ENCODE data around the gene ARHGAP15.

DNA sequence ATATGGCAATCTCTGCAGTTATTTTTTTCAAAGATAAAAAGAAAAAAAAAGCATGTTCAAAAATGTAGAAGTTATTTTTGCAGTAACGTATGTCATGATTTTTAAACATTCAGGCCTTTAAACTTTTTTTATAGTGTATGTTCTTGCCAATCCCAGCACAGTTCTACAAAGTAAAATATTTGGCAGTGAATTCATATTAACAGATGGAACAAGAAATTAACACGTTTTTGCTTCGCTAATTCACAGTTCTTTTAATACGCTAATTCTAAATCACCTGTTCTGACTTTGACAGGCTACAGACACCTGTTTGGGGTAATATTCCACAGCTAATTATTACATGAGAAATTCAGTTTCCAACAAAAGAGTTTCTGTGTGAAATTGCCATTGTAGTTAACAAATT is 183.2 kb downstream of the ARHGAP15 start:
- TF ChIP-seq CTCF (conservative IDR thresholded peaks at IDR 0.05) (no peak), EZH2 (IDR thresholded peaks at IDR 0.05; ENCODE audit: low read depth) (no peak)
